Nephron progenitor cell (in vitro differentiated cells): ENCODE data around the gene SERPINB1.
A peak's percentile ranks its signal among the peaks of the same experiment; 100 is the strongest.
"Not testable (repeated sequence)": the region's sequence is repeated elsewhere in the genome, so short reads cannot be mapped to it uniquely, and the experiment has no call there.

Source experiments
- DNase-seq: peaks from one replicate; pipeline ENCODE4 v3.0.0; 2021
- H3K27ac Mint-ChIP-seq: 2 replicates; pipeline ENCODE4 v1.8.0; 2021; ENCODE audit warnings: mild to moderate bottlenecking, moderate library complexity, mixed read lengths
- H3K27me3 Mint-ChIP-seq: 2 replicates; pipeline ENCODE4 v1.8.0; 2021; ENCODE audit warnings: mild to moderate bottlenecking, low read depth, mixed read lengths; ENCODE audit not compliant: poor library complexity
- H3K36me3 Mint-ChIP-seq: 2 replicates; pipeline ENCODE4 v1.8.0; 2021; ENCODE audit warnings: low read depth, mixed read lengths
- H3K4me1 Mint-ChIP-seq: 2 replicates; pipeline ENCODE4 v1.8.0; 2021; ENCODE audit warnings: mixed read lengths
- H3K4me3 Mint-ChIP-seq: 2 replicates; pipeline ENCODE4 v1.8.0; 2021; ENCODE audit warnings: mild to moderate bottlenecking, moderate library complexity, mixed read lengths
- H3K9me3 Mint-ChIP-seq: 2 replicates; pipeline ENCODE4 v1.8.0; 2021; ENCODE audit warnings: mild to moderate bottlenecking, moderate library complexity, mixed read lengths
- CTCF ChIP-seq: fragments of 200-600 bp; sonication (generic); IDR thresholded peaks from 2 replicates; pipeline ENCODE4 v1.5.0; 2021; ENCODE audit warnings: antibody characterized with exemption

The SERPINB1 gene

DNA sequence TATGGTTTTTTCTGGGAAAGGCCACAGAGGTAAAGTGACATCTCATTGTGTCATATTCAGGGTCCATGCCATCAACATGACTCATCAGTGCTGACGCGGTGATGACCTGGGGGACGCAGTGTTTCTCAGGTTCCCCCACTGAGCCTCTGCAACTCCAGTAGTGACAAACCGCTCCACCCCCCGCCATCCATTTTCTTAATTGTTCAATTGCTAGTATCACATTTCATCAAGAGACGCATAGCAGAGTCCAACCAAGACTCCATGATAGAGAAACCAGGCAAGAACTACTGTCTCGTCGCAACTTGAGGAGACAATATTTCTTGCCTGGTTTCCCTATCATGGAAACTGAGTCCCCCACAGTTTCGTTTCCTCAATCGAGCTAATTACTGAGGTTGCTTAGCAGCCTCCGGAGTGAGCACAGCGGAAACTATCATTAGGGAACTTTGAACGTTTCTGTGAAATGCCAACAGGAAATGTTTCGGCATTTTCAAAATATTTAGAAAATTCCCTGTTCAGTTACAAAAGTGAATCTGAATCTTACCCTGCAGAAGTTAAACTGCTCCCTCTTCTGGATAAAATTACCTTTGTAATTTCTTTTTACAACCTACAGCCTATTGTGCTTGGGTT is 12.2 kb upstream of the SERPINB1 start:
- H3K36me3 Mint-ChIP-seq = no peaks in the 10 kb centered on the region
- H3K9me3 Mint-ChIP-seq = no peaks in the 10 kb centered on the region
- peak overlapping the region; percentile 65 for H3K4me3 Mint-ChIP-seq

GRCh38 chr6:2853378-2853768 is 11.7 kb upstream of the SERPINB1 start:
- H3K36me3 Mint-ChIP-seq, H3K9me3 Mint-ChIP-seq, DNase-seq, H3K27me3 Mint-ChIP-seq: not testable (repeated sequence)
- Mint-ChIP-seq H3K4me1 (peaks cover 60% of the 10 kb centered on the region), H3K27ac (peak overlapping the region; percentile 72), H3K4me3 (peak overlapping the region; percentile 65)

More for the DNA sequence above, 12.2 kb upstream of the SERPINB1 start:
- peaks cover 60% of the 10 kb centered on the region for H3K4me1 Mint-ChIP-seq
- peak; percentile 58 for DNase-seq
- H3K27ac Mint-ChIP-seq = peak overlapping the region; percentile 72
- TF ChIP-seq CTCF = no peak
- H3K27me3 Mint-ChIP-seq = no peaks in the 10 kb centered on the region

GRCh38 chr6:2852921-2853322 is 11.3 kb upstream of the SERPINB1 start:
- peaks cover 57% of the 10 kb centered on the region for H3K4me1 Mint-ChIP-seq
- no peaks in the 10 kb centered on the region for H3K27me3 Mint-ChIP-seq
- no peak for TF ChIP-seq CTCF
- H3K27ac Mint-ChIP-seq = peak overlapping the region; percentile 32
- H3K9me3 Mint-ChIP-seq = no peaks in the 10 kb centered on the region
- DNase-seq = no peak
- H3K36me3 Mint-ChIP-seq = no peaks in the 10 kb centered on the region
- no peak overlapping the region for H3K4me3 Mint-ChIP-seq

DNA sequence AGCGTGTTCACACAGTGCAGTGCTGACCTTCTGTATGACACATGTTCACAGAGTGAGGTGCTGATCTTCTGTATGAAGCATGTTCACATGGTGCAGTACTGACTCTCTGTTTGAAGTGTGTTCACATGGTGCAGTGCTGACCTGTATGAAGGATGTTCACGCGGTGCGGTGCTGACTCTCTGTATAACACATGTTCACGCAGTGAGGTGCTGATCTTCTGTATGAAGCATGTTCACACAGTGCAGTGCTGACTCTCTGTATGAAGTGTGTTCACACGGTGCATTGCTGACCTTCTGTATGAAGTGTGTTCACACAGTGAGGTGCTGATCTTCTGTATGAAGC is 10.8 kb upstream of the SERPINB1 start:
- Mint-ChIP-seq H3K4me1 (peaks cover 52% of the 10 kb centered on the region), H3K27me3 (no peaks in the 10 kb centered on the region), H3K36me3 (no peaks in the 10 kb centered on the region), H3K9me3 (no peaks in the 10 kb centered on the region), H3K27ac (peak overlapping the region; percentile 32), H3K4me3 (no peak overlapping the region)
- DNase-seq = no peak
- no peak for TF ChIP-seq CTCF

DNA sequence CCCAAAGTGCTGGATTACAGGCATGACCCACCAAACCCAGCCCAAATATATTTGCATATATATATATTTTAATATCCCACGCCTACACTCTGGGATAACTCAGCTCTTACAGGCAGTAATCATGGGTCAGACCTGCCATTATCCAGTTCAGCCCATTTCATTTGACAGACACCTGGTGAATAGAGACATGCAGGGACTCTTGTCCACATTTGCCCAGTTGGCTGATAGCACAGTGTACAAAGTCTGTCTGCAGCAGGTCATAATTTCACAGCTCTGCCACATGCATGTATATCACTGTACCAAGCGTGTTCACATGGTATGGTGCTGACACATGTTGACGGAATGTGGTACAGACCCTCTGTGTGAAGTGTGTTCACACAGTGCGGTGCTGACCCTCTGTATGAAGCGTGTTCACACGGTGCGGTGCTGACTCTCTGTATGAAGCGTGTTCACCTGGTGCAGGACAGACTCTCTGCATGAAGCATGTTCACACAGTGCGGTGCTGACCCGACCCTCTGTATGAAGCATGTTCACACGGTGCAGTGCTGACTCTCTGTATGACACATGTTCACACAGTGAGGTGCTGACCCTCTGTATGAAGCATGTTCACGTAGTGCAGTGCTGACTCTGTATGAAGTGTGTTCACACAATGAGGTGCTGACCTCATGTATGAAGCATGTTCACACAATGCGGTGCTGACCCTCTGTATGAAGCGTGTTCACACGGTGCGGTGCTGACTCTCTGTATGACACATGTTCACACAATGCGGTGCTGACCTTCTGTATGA is 10.3 kb upstream of the SERPINB1 start:
- H3K4me1 Mint-ChIP-seq = peaks cover 47% of the 10 kb centered on the region
- H3K4me3 Mint-ChIP-seq = no peak overlapping the region
- DNase-seq = no peak
- H3K27ac Mint-ChIP-seq = no peak overlapping the region
- no peaks in the 10 kb centered on the region for H3K36me3 Mint-ChIP-seq
- no peaks in the 10 kb centered on the region for H3K9me3 Mint-ChIP-seq
- H3K27me3 Mint-ChIP-seq = no peaks in the 10 kb centered on the region
- TF ChIP-seq CTCF = no peak

DNA sequence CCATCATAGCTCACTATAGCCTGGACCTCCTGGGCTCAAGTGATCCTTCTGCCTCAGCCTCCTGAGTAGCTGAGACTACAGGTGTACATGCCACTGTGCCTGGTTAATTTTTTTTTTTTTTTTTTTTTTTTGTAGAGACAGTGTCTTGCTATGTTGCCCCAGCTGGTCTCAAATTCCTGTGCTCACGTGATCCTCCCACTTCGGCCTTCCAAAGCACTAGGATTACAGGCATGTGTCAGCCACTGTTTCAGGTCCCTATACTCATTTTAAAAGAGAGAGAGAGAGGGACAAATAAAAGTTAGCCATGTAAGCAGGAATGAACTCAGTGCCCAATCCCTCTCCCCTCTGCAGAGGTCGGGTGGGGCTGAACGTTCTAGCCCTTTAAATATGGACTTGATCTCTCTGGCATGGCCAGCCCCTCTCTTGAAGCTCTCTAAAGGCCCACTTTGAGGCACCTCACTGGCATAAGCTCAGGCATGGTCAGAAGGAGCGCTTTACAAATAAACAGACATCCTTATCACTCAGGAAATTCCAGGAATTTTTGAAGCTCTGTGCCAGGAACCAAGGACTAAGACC is 9.0 kb upstream of the SERPINB1 start:
- H3K4me1 Mint-ChIP-seq = peaks cover 45% of the 10 kb centered on the region
- no peak for DNase-seq
- H3K36me3 Mint-ChIP-seq = no peaks in the 10 kb centered on the region
- no peak for TF ChIP-seq CTCF
- H3K27ac Mint-ChIP-seq = no peak overlapping the region
- H3K4me3 Mint-ChIP-seq = no peak overlapping the region
- no peaks in the 10 kb centered on the region for H3K27me3 Mint-ChIP-seq
- H3K9me3 Mint-ChIP-seq = no peaks in the 10 kb centered on the region
